ENCODE results near the gene UBAC2. TPM values are rescaled to one million over a fixed set of nuclear protein-coding genes. Genes with fewer than 3 reads are reported as not detected.

UBAC2 gene
- polyA plus RNA-seq, 3 donors = 33.0 to 45.2 (median 38.0) TPM

GRCh38 chr13:99353246-99353600 is 152.6 kb downstream of the UBAC2 start:
- WGBS, 3 donors = 72 to 94% (median 92%) methylated on average over 2 of the region's 2 CpGs
- H3K27ac ChIP-seq (ENCODE audit: low read depth, low read length) = no peak overlapping the region

- 85 to 93% (median 87%) methylated on average over 8 of the region's 8 CpGs for WGBS, 3 donors
- no peak overlapping the region for H3K27ac ChIP-seq (ENCODE audit: low read depth, low read length)
Observed at GRCh38 chr13:99353836-99354235, 153.2 kb downstream of the UBAC2 start.

GRCh38 chr13:99354371-99354951 is 153.8 kb downstream of the UBAC2 start:
- no peak overlapping the region for H3K27ac ChIP-seq (ENCODE audit: low read depth, low read length)
- 56 to 77% (median 60%) methylated on average over 8 of the region's 8 CpGs for WGBS, 3 donors

- 89 to 90% (median 89%) methylated on average over 18 of the region's 18 CpGs for WGBS, 3 donors
- no peak overlapping the region for H3K27ac ChIP-seq (ENCODE audit: low read depth, low read length)
Observed at GRCh38 chr13:99355267-99356011, 154.8 kb downstream of the UBAC2 start.

GRCh38 chr13:99356012-99356261 is 155.3 kb downstream of the UBAC2 start:
- 12 to 56% (median 33%) methylated on average over 1 of the region's 1 CpG for WGBS, 3 donors
- no peak overlapping the region for H3K27ac ChIP-seq (ENCODE audit: low read depth, low read length)

GRCh38 chr13:99356262-99357091 is 155.8 kb downstream of the UBAC2 start:
- WGBS, 3 donors = 28 to 64% (median 31%) methylated on average over 10 of the region's 10 CpGs
- no peak overlapping the region for H3K27ac ChIP-seq (ENCODE audit: low read depth, low read length)

- WGBS, 3 donors = 50 to 72% (median 72%) methylated on average over 8 of the region's 8 CpGs
- H3K27ac ChIP-seq (ENCODE audit: low read depth, low read length) = no peak overlapping the region
Observed at GRCh38 chr13:99357131-99357596, 156.5 kb downstream of the UBAC2 start.

GRCh38 chr13:99357941-99358340 is 157.3 kb downstream of the UBAC2 start:
- H3K27ac ChIP-seq (ENCODE audit: low read depth, low read length) = no peak overlapping the region
- WGBS, 3 donors = 91 to 96% (median 94%) methylated on average over 6 of the region's 6 CpGs

- no peak overlapping the region for H3K27ac ChIP-seq (ENCODE audit: low read depth, low read length)
- WGBS, 3 donors = 80 to 91% (median 90%) methylated on average over 6 of the region's 6 CpGs
Observed at GRCh38 chr13:99359528-99359927, 158.9 kb downstream of the UBAC2 start.

- WGBS, 3 donors = 96% methylated on average over 10 of the region's 10 CpGs
- no peak overlapping the region for H3K27ac ChIP-seq (ENCODE audit: low read depth, low read length)
Observed at GRCh38 chr13:99360696-99361095, 160.0 kb downstream of the UBAC2 start.

GRCh38 chr13:99361197-99361596 is 160.5 kb downstream of the UBAC2 start:
- no peak overlapping the region for H3K27ac ChIP-seq (ENCODE audit: low read depth, low read length)

GRCh38 chr13:99362362-99362761 is 161.7 kb downstream of the UBAC2 start:
- WGBS, 3 donors = 91 to 97% (median 95%) methylated on average over 1 of the region's 1 CpG
- H3K27ac ChIP-seq (ENCODE audit: low read depth, low read length) = no peak overlapping the region

More at GRCh38 chr13:99361197-99361596, 160.5 kb downstream of the UBAC2 start:
- WGBS, 3 donors = 73 to 84% (median 77%) methylated on average over 3 of the region's 3 CpGs

GRCh38 chr13:99363391-99363790 is 162.7 kb downstream of the UBAC2 start:
- H3K27ac ChIP-seq (ENCODE audit: low read depth, low read length) = no peak overlapping the region
- WGBS, 3 donors = 90 to 92% (median 92%) methylated on average over 7 of the region's 7 CpGs

- WGBS, 3 donors = 74 to 85% (median 83%) methylated on average over 1 of the region's 1 CpG
- H3K27ac ChIP-seq (ENCODE audit: low read depth, low read length) = no peak overlapping the region
Observed at GRCh38 chr13:99363949-99364348, 163.3 kb downstream of the UBAC2 start.

- WGBS, 3 donors = 82 to 93% (median 91%) methylated on average over 11 of the region's 11 CpGs
- H3K27ac ChIP-seq (ENCODE audit: low read depth, low read length) = no peak overlapping the region
Observed at GRCh38 chr13:99366075-99366987, 165.7 kb downstream of the UBAC2 start.

GRCh38 chr13:99367106-99367616 is 166.5 kb downstream of the UBAC2 start:
- H3K27ac ChIP-seq (ENCODE audit: low read depth, low read length) = no peak overlapping the region
- WGBS, 3 donors = 78 to 86% (median 84%) methylated on average over 7 of the region's 7 CpGs

GRCh38 chr13:99367663-99368448 is 167.2 kb downstream of the UBAC2 start:
- 88 to 91% (median 90%) methylated on average over 16 of the region's 16 CpGs for WGBS, 3 donors
- no peak overlapping the region for H3K27ac ChIP-seq (ENCODE audit: low read depth, low read length)
